Measurements from ENCODE around the gene FARS2.

FARS2 gene

DNA sequence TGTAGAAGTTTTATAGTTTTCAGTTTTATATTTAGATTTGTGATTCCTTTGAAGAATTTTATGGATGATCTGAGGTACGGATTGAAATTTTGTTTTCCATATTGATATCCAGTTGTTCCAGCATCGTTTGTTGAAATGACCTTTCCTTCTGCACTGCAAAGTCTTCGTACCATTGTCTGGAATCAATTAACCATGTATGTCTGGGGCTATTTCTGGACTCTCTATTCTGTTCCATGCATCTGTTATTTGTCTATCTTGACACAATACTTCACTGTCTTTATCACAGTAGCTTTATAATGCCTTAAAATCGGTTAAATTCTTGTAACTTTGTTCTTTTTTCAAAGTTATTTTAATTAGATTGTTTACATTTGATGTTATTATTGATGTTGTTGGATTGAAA is 154.9 kb downstream of the FARS2 start:
- DNase-seq (no peak), ATAC-seq (ENCODE audit: insufficient read depth, low read depth) (no peak)
- Histone ChIP-seq H4K20me1 (ENCODE audit: insufficient read depth, low read length) (no peaks in the 10 kb centered on the region), H2AFZ (ENCODE audit: low read depth, low read length) (no peak overlapping the region), H3K9me3 (ENCODE audit: insufficient read depth, low read length, severe bottlenecking) (no peaks in the 10 kb centered on the region), H3K4me3 (ENCODE audit: low read depth in 1 of 2, low read length in 2 of 2) (no peak overlapping the region), H3K79me2 (ENCODE audit: insufficient read depth, low read length) (no peaks in the 10 kb centered on the region), H3K4me1 (ENCODE audit: insufficient read depth, low read length) (no peaks in the 10 kb centered on the region), H3K4me2 (ENCODE audit: insufficient read depth, low read length) (no peak overlapping the region), H3K36me3 (ENCODE audit: insufficient read depth, low read length) (no peaks in the 10 kb centered on the region), H3K27ac (ENCODE audit: low read length) (no peak overlapping the region), H3K27me3 (ENCODE audit: insufficient read depth, low read length, poor library complexity) (no peaks in the 10 kb centered on the region), H3K9ac (ENCODE audit: low read depth, low read length) (no peak overlapping the region)
- TF ChIP-seq CTCF (IDR thresholded peaks at IDR 0.05; ENCODE audit: borderline replicate concordance, extremely low read depth, low read length, poor library complexity, severe bottlenecking) (no peak), EZH2 (IDR thresholded peaks at IDR 0.05; ENCODE audit: borderline replicate concordance, low read depth, low read length, severe bottlenecking) (no peak)

- Histone ChIP-seq H3K4me3 (ENCODE audit: low read depth in 1 of 2, low read length in 2 of 2) (no peak overlapping the region), H3K27ac (ENCODE audit: low read length) (no peak overlapping the region), H3K9ac (ENCODE audit: low read depth, low read length) (no peak overlapping the region), H3K9me3 (ENCODE audit: insufficient read depth, low read length, severe bottlenecking) (no peaks in the 10 kb centered on the region), H4K20me1 (ENCODE audit: insufficient read depth, low read length) (peaks cover 8% of the 10 kb centered on the region; the same call in 1 of the 2 replicates), H3K4me1 (ENCODE audit: insufficient read depth, low read length) (peaks cover 22% of the 10 kb centered on the region), H3K4me2 (ENCODE audit: insufficient read depth, low read length) (no peak overlapping the region), H3K36me3 (ENCODE audit: insufficient read depth, low read length) (no peaks in the 10 kb centered on the region), H2AFZ (ENCODE audit: low read depth, low read length) (no peak overlapping the region), H3K79me2 (ENCODE audit: insufficient read depth, low read length) (no peaks in the 10 kb centered on the region), H3K27me3 (ENCODE audit: insufficient read depth, low read length, poor library complexity) (no peaks in the 10 kb centered on the region)
- peak; percentile 73 for ATAC-seq (ENCODE audit: insufficient read depth, low read depth)
- TF ChIP-seq CTCF (IDR thresholded peaks at IDR 0.05; ENCODE audit: borderline replicate concordance, extremely low read depth, low read length, poor library complexity, severe bottlenecking) (peak; percentile 71), EZH2 (IDR thresholded peaks at IDR 0.05; ENCODE audit: borderline replicate concordance, low read depth, low read length, severe bottlenecking) (no peak)
- DNase-seq = peak; percentile 35
These were observed 161.1 kb downstream of the FARS2 start for GRCh38 chr6:5422321-5422915.

DNA sequence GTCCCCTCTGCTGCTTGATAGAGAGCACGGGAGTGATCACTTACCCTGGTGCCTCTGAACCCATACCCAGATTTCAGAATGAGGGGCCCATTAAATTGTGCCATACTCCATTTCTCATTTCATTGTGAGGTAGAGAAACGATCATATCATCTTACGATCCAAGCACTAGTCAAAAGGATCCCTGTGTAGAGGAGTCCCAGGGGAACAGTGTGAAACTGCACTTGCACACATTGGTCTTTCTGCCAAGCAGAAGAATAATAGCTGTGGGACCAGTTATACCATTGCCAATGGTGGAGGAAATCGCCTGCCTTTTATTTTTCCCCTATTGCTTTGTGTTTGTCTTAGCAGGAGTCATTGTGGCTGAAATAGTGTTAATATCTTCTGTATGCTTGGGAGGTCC is 161.9 kb downstream of the FARS2 start:
- ATAC-seq (ENCODE audit: insufficient read depth, low read depth) = no peak

More for the DNA sequence above, 161.9 kb downstream of the FARS2 start:
- no peaks in the 10 kb centered on the region for H3K79me2 ChIP-seq (ENCODE audit: insufficient read depth, low read length)
- H4K20me1 ChIP-seq (ENCODE audit: insufficient read depth, low read length) = peaks cover 8% of the 10 kb centered on the region; the same call in 1 of the 2 replicates
- no peaks in the 10 kb centered on the region for H3K36me3 ChIP-seq (ENCODE audit: insufficient read depth, low read length)
- no peak for DNase-seq
- peaks cover 29% of the 10 kb centered on the region for H3K4me1 ChIP-seq (ENCODE audit: insufficient read depth, low read length)
- no peak overlapping the region for H3K4me2 ChIP-seq (ENCODE audit: insufficient read depth, low read length)
- TF ChIP-seq CTCF (IDR thresholded peaks at IDR 0.05; ENCODE audit: borderline replicate concordance, extremely low read depth, low read length, poor library complexity, severe bottlenecking) (no peak), EZH2 (IDR thresholded peaks at IDR 0.05; ENCODE audit: borderline replicate concordance, low read depth, low read length, severe bottlenecking) (no peak)
- H3K27me3 ChIP-seq (ENCODE audit: insufficient read depth, low read length, poor library complexity) = no peaks in the 10 kb centered on the region
- H2AFZ ChIP-seq (ENCODE audit: low read depth, low read length) = no peak overlapping the region
- H3K4me3 ChIP-seq (ENCODE audit: low read depth in 1 of 2, low read length in 2 of 2) = no peak overlapping the region
- no peak overlapping the region for H3K9ac ChIP-seq (ENCODE audit: low read depth, low read length)
- no peak overlapping the region for H3K27ac ChIP-seq (ENCODE audit: low read length)
- no peaks in the 10 kb centered on the region for H3K9me3 ChIP-seq (ENCODE audit: insufficient read depth, low read length, severe bottlenecking)
